ENCODE measurements around the gene SLC25A39.
"Not testable (repeated sequence)": the region's sequence is repeated elsewhere in the genome, so short reads cannot be mapped to it uniquely, and the experiment has no call there.

Gene SLC25A39

DNA sequence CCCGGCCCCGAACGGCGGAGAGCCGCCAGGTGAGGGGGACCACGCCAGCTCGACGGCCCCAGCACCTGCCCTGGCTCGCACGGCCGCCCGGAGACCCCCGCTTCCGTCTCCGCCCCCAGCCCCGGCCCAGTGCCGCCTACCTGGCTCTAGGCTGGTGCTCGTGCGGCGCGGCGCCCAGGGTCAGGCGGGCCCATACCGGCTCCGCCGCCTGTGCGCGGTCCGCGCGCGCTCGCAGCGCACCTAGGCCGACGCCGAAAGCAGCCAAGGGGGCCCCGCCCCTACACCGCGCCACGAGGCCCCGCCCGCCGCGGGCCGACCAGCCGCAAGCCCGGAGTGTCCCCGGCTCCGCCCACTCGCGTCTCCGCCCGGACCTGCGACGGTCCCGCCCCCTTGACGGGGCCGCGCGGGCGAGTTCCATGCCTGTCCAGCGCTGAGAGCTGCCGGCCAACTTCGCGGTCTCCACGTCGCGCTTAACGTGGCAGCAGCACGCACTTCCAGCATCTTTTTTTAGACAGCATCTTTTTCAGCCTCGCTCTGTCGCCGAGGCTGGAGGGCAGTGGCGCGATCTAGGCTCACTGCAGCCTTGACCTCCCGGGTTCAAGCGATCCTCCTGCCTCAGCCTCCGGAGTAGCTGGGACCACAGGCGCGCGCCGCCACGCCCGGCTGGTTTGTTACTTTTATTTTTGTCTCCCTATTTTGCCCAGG, at the start of gene SLC25A39:
SLC25A39 (minus strand) TSS at position 253 of the 705 bp plus-strand sequence. CDS start 1,261 bp downstream, outside the sequence.
- DNase-seq (ENCODE audit: low spot score) = peak; percentile 98

DNA sequence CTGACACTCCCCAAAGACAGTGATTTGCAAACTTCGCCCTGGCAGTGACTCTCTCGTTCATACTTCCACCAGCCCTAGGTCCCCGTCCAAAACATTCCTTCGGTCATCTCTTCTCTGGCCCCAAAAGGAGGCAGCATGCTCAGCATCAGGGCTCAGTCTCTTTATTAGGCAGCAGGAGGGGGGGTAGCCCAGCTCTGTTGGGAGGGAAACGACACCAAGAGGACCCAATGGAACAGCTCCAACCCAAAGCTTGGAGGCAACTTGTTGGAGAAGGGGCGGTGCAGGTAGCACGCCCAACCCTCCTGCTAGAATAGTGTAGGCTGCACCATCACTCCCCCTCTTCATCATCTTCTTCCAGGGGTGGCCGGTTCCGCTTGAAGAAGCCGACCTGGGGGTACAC, 47.4 kb upstream of the SLC25A39 start:
- no peak for DNase-seq (ENCODE audit: low spot score)

DNA sequence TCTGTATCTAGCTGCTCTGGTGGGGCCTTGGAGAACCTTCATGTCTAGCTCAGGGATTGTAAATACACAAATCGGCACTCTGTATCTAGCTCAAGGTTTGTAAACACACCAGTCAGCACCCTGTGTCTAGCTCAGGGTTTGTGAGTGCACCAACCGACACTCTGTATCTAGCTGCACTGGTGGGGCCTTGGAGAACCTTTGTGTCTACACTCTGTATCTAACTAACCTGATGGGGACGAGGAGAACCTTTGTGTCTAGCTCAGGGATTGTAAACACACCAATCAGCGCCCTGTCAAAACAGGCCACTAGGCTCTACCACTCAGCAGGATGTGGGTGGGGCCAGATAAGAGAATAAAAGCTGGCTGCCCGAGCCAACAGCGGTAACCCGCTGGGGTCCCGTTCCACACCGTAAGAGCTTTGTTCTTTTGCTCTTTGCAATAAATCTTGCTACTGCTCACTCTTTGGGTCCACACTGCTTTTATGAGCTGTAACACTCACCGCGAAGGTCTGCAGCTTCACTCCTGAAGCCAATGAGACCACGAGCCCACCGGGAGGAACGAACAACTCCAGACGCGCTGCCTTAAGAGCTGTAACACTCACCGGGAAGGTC, 44.9 kb upstream of the SLC25A39 start:
- not testable (repeated sequence) for DNase-seq (ENCODE audit: low spot score)

DNA sequence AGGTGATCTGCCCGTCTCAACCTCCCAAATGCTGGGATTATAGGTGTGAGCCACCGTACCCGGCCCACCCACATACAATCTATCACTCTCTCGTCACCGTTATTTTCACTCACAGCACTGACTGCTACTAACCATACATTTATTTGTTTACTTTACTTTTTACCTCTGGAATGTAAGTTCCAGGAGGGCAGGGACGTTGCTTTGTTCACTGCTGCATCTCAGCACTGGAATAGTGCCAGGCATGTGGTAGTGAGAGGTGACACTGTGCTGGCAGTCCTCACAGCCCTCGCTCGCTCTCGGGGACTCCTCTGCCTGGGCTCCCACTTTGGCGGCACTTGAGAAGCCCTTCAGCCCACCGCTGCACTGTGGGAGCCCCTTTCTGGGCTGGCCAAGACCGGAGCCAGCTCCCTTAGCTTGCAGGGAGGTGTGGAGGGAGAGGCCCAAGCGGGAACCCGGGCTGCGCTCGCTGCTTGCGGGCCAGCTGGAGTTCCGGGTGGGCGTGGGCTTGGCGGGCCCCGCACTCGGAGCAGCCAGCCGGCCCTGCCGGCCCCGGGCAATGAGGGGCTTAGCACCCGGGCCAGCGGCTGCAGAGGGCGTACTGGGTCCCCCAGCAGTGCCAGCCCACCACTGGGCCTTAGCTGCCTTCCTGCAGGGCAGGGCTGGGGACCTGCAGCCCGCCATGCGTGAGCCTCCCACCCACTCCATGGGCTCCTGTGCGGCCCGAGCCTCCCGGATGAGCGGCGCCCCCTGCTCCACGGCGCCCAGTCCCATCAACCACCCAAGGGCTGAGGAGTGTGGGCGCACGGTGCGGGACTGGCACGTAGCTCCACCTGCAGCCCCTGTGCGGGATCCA, 44.0 kb upstream of the SLC25A39 start:
- DNase-seq (ENCODE audit: low spot score) = not testable (repeated sequence)

- no peak for DNase-seq (ENCODE audit: low spot score)
Measured at GRCh38 chr17:44367231-44367979, 42.8 kb upstream of the SLC25A39 start.

GRCh38 chr17:44365051-44365450, 40.4 kb upstream of the SLC25A39 start:
- not testable (repeated sequence) for DNase-seq (ENCODE audit: low spot score)

DNA sequence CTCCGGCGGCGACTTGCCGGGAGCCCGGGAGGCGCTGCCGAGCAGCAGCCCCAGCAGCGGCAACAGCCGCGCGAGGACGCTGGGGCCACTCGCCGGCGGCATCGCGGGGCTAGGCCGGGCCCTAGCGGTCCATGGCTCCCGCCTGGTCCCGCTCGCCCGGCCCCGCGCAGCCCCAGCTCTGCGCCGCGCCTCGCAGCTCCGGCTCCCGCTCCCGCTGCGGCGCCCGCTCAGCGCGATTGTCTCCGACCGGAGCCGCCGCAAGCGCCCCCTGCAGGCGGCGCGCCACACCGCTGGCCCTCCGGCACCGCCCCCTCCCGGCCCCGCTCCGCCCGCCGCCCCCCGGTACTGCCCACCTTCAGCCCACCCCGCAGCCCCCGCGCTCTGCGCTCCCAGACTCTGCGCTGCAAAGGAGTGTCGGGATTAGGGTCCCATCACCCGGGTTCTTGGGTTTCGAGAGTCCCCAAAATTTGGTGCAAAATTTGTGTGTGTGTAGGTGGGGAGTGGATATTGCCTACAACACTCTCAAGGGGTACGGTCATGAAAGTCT, 39.1 kb upstream of the SLC25A39 start, which contains the start of gene FAM171A2:
FAM171A2 (minus strand) TSS at position 241 of the 547 bp plus-strand sequence; CDS start at position 102, 139 bp downstream.
- peak; percentile 95 for DNase-seq (ENCODE audit: low spot score)

GRCh38 chr17:44362949-44363612, 38.5 kb upstream of the SLC25A39 start:
- peak; percentile 68 for DNase-seq (ENCODE audit: low spot score)

DNA sequence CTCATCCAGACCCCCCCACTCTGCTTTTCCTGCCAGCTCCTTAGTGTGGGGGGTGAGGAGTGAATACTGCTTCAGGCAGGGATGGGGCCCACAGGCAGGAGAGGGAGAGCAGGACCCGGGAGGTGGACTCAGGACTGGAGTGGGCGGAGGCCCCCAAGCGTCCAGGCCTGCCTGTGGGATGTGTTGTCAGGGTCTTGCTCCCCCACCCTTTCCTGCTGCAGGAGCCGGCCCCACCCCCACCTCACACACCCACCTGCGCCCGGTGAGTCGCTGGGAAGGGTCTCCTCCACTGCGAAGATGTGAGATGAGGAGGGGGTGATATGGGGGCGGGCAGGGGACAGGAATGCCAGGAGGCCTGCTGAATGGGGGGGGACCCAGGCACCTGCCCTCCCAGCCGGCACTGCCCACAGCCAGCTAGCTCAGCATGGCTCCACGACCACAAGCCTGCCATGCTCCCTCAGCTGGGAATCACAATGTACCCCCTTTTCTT, 37.9 kb upstream of the SLC25A39 start:
- no peak for DNase-seq (ENCODE audit: low spot score)

DNA sequence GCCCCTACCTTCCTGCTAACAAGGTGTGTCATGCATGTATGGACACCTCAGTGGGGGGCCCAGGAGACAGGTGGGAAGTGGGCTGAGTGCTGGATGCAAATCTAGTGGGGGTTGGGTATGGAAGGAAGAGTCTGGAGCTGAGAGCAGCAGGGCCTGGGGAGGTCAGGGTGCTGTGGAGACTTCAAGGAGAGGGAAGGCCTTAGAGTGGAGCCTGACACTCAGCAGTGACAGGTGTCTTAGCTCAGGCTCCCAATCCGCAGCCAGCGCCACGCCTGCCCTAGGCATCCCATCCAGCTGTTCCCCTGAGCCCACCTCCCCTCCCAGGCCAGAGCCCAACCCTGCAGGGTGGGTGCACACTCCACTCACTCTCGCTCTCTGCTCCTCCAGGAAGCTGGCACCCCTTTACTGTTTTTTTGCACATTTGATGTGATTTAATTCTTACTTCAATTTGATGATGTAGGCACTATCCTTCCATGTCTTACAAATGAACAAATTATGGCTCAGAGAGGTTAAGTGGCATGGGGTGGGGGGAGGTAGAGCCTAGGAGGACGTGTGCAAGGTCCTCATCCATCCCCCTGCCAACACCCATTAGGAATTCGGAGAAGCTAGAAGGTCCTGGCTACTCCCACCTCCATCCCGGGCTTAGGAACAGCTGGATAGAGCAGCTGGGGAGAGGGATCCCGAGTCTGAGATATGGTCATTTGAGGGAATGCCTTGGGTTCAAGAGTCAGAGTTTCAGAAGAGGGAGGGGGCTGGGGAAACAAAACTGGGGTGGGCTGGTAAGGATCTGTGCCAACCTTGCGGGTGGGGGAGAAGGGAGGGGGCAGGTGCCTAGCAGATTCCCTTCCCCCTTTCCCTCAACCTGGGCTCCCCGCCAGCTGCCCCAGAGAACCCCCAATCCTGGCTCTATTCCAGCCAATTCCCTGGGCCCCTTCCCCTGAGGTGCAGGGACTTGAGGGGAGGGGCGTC, 37.0 kb upstream of the SLC25A39 start:
- DNase-seq (ENCODE audit: low spot score) = no peak

GRCh38 chr17:44360826-44361225, 36.2 kb upstream of the SLC25A39 start:
- peak; percentile 38 for DNase-seq (ENCODE audit: low spot score)

GRCh38 chr17:44360144-44360533, 35.5 kb upstream of the SLC25A39 start:
- DNase-seq (ENCODE audit: low spot score) = no peak

- no peak for DNase-seq (ENCODE audit: low spot score)
Measured at GRCh38 chr17:44359458-44360143, 35.0 kb upstream of the SLC25A39 start.

DNA sequence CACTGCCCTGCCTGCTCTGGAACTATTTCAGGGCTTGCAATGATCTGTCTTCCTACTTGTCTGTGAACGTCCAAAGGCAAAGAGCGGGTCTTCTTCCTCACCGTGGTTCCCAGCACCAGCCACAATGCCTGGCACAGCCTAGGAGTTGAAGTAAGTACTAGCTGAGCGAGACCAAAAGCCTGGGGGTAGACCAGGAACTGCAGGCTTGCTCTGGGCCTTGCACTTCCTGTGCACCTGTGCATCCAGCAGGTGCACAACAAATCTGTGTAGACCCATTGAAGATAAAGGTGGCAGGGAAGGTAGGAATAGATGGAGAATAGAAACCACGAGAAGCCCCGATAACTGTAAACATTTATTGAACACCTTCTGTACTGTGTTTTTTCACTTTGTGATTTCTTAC, 34.4 kb upstream of the SLC25A39 start:
- no peak for DNase-seq (ENCODE audit: low spot score)

DNA sequence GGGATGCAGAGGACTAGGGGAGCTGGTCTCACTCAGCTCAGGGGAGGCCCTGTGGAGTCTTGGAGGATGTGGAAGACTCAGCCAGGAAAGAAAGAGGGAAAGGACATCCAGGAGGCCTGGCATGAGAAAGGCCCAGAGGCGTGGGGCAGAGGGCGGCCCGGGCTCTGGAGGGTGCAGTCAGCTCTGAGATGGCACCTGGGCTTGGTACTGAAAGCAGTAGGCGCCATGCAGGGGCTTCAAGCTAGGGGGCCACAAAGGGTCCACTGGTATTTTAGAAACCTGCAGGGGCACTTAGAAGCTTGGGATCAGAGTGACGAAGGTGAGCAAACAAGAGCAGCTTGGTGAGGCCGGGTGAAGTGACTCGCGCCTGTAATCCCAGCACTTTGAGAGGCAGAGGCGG, 33.4 kb upstream of the SLC25A39 start:
- no peak for DNase-seq (ENCODE audit: low spot score)

DNA sequence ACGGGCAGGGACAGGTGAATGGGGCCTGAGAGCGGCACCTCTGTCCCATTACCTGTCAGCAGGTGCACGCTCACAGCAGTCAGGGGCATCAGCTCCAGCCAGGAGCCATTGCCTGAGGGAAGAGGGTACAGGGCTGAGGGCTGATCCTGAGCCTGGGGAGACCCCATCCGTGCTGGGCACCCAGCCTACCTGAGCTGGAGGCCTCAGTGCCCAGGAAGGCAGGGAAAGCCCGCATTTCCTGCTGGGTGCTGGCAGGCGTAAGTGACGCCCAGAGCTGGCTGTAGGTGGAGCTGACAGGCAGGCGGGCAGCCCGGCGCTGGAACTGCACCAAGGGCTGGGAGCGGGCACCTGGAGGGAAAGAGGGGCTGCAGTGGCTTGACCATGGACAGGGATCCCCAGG, 31.6 kb upstream of the SLC25A39 start:
- DNase-seq (ENCODE audit: low spot score) = no peak

DNA sequence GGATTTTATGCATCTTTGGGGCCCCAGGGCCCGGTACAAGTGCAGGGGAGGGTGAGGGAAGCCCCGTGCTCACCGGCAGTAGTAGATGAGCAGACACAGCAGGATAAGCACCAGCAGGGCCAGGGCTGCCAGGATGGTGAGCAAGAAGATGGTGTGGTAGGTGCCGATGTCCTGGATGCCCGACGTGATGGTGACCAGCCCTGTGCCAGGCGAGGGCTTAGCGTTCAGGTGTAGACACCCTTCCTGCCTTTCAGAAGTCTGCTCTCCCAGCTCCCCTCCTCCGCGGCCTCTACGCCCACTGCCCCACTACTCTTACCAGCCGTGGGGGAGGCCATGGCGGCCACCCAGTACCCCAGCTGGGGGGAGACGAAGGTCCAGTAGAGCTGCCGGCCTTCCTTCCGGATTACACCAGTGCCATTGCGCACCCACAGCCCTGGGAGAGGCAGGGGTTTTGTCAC, 31.0 kb upstream of the SLC25A39 start:
- no peak for DNase-seq (ENCODE audit: low spot score)

- DNase-seq (ENCODE audit: low spot score) = peak; percentile 50
Measured at GRCh38 chr17:44354582-44355561, 30.2 kb upstream of the SLC25A39 start.

Data from GM03348 (cell line).